Measurements from ENCODE around the gene RAMP2.

Gene RAMP2

GRCh38 chr17:42772945-42773289 lies 11.9 kb downstream of the RAMP2 start:
- no peak for DNase-seq

- peak; percentile 88 for DNase-seq
Measured at GRCh38 chr17:42773290-42774035, 12.4 kb downstream of the RAMP2 start, which contains the start of gene VPS25. TSS of gene VPS25 (plus strand) at chr17:42773449. CDS start at chr17:42773476, 27 bp downstream.

- no peak for DNase-seq
Measured at GRCh38 chr17:42774066-42774745, 13.2 kb downstream of the RAMP2 start.

- no peak for DNase-seq
Measured at GRCh38 chr17:42775534-42776098, 14.6 kb downstream of the RAMP2 start.

- no peak for DNase-seq
Measured at GRCh38 chr17:42778570-42778969, 17.5 kb downstream of the RAMP2 start.

- DNase-seq = no peak
Measured at GRCh38 chr17:42779304-42779935, 18.4 kb downstream of the RAMP2 start.

- no peak for DNase-seq
Measured at GRCh38 chr17:42779936-42780850, 19.2 kb downstream of the RAMP2 start, which contains the start of gene WNK4. TSS of gene WNK4 (plus strand) at chr17:42780610. CDS start at chr17:42780699, 89 bp downstream.

- DNase-seq = no peak
Measured at GRCh38 chr17:42780851-42781638, 20.0 kb downstream of the RAMP2 start.

GRCh38 chr17:42781639-42782165 lies 20.7 kb downstream of the RAMP2 start:
- no peak for DNase-seq

- DNase-seq = no peak
Measured at GRCh38 chr17:42782166-42783061, 21.4 kb downstream of the RAMP2 start.

GRCh38 chr17:42783062-42783790 lies 22.2 kb downstream of the RAMP2 start:
- DNase-seq = no peak

GRCh38 chr17:42783791-42784138 lies 22.7 kb downstream of the RAMP2 start:
- no peak for DNase-seq

GRCh38 chr17:42784409-42784808 lies 23.4 kb downstream of the RAMP2 start:
- DNase-seq = no peak

- no peak for DNase-seq
Measured at GRCh38 chr17:42784811-42785592, 24.0 kb downstream of the RAMP2 start.

GRCh38 chr17:42787266-42787665 lies 26.2 kb downstream of the RAMP2 start:
- DNase-seq = no peak

- no peak for DNase-seq
Measured at GRCh38 chr17:42791948-42792347, 30.9 kb downstream of the RAMP2 start.

- no peak for DNase-seq
Measured at GRCh38 chr17:42792545-42792944, 31.5 kb downstream of the RAMP2 start.

- DNase-seq = no peak
Measured at GRCh38 chr17:42795061-42795460, 34.0 kb downstream of the RAMP2 start.

- no peak for DNase-seq
Measured at GRCh38 chr17:42795465-42795864, 34.4 kb downstream of the RAMP2 start.
